NCI-H69 (cell line): Measurements from ENCODE around the gene TUBGCP6.
"Not testable (repeated sequence)": the region's sequence is repeated elsewhere in the genome, so short reads cannot be mapped to it uniquely, and the experiment has no call there.

ENCODE experiments used
- DNase-seq: peaks from one replicate; lab custom pipeline; 2025; lab: John Stamatoyannopoulos, UW

TUBGCP6 gene

DNA sequence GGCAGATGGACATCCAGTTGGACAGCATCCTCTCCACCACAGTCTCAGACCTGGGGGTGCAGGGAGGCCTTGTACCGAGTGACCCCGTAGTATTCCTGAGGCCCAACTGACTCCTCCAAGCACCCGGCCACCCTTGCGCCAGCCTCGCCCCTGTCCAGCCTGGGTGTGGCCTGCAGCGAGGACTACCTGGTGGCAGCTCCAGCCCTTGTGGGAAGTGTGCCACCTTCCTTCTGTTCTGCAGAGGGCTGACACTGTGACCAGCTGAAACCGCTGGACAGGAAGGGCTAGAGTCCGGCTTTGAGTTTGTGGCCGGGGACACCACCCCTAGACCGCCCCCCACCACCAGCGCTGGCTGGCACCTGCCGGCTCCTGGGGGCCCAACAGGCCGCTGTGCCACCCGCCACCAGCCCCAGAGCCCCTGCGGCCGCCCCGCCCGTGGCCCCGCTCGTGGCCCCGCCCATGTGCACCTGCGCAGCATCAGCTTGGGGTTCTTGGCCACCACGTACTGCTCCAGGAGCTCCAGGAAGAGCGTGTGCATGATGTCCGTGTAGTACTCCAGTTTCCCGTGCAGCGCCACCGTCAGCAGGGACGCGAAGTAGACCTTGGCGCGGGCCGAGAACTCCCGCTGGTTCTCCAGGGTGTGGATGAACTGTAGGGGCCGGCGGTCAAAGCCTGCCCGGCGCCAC is 35.3 kb upstream of the TUBGCP6 start:
- no peak for DNase-seq

DNA sequence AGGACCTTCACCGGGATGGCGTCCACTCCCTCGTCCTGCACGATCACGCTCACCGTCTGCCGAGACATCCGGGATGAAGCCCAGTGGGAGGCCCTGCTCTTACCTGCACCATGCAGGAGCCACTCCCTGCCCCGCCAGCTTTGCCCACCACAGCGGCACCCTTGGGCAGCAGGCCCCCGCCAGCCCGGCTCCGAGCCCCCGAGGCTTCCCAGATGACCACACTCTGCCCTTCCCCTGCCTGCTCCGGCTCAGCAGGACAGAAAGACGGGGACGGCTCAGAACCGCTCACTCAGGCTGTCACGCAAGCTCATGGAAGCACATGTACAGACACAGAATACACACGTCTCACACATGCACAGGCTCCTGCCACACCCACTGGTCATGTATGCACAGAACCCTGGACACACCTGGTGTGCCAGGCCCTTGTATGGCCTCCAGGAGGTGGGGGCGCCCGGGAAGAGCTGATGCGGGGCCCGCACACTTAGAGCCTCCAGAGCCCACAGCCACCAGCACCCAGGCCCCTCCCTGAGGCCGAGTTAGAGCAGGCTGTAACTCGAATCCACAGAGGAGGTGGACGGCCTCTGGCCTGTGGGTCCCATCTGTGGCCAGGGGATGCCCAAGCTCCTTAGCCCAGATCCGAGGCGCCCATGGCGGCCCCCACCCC is 34.3 kb upstream of the TUBGCP6 start:
- DNase-seq: no peak

DNA sequence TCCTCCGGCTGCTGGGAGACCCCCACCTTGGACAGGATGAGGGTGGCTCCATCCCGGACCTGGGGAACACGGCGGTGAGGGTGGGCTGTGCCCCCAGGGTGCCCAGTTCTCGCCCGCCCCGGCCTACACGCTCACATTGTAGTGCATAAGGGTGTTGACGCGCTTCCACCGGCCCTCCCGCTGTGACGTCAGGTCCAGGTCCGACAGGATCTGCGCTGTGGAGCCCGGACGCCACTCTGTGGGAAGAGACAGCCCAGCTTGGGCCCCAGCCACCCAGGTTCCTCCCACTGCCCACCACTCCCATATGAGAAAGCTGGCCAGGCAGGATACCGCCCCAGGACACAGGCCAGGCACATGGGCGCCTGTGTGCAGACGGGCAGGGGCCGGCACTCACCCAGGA is 33.6 kb upstream of the TUBGCP6 start:
- DNase-seq: no peak

DNA sequence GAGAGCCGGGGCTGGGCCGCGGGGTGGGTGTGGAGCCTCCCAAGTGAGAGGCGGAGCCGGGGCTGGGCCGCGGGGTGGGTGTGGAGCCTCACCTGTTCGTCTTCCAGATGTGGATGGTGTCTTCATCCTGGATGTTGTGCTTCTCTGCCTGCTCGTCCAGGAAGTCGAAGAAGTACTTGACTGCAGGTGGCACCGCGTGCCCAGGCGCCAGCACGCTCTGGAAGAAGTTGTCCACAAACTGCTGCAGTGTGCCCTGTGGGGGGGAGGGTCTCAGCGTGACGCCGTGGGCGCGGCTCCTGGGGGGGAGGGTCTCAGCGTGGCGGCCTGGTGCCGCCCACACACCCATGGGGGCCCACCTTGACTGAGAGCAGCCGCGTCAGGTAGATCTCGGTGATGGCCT is 32.9 kb upstream of the TUBGCP6 start:
- DNase-seq: peak; percentile 18

DNA sequence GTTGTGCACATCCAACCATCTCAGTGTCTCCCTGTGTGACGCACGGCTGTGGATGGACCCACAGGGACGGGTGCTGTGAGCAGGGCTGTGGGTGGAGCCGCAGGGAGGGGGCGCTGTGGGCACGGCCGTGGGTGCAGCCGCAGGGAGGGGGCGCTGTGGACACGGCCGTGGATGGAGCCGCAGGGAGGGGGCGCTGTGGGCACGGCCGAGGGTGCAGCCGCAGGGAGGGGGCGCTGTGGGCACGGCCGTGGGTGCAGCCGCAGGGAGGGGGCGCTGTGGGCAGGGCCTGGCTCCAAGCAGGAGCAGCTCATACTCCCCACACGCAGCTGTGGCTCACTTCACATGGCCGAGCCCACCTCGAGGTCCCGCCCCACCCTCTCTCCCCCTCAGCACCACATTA is 31.3 kb upstream of the TUBGCP6 start:
- peak; percentile 82 for DNase-seq

DNA sequence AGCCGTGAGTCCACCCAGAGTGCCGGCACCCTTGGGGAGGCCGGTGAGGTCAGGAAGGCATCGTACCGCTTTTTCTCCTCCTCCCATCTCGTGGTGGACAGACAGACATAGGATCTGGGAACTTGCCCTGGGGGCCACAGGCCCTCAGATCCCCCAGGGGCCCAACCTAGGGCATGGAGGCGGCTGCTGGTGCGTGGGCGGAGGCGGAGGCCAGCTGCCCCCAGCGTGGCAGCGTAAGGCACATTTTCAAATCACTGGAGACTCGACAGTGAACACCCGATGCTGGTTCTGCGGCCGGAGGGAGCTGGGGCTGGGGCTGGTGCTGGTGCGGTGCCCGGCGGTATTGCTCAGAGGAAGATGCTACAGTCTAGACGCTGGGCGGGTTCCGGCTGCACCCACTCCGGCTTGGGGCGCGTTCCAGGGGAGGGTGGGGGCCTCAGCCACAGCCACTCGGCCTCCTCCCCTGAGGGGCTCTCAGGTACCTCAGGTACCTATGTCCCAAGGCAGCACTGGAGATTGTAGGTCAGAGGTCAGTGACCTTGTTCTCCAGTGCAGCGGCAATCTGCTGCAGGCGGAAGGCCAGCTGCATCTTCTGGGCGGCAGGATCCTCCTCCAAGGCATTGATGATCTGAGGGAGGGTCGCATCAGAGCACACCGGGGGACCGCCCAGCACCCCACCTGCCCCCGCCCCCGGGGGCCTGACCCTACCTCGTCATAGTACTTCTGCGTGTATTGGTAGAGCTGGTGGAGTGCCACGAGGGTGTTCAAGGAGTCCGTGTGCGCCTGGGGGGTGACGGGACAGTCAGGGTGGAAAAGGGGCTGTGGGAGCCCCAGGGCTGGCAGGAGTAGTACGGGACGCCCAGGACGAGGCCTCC is 30.6 kb upstream of the TUBGCP6 start:
- no peak for DNase-seq

DNA sequence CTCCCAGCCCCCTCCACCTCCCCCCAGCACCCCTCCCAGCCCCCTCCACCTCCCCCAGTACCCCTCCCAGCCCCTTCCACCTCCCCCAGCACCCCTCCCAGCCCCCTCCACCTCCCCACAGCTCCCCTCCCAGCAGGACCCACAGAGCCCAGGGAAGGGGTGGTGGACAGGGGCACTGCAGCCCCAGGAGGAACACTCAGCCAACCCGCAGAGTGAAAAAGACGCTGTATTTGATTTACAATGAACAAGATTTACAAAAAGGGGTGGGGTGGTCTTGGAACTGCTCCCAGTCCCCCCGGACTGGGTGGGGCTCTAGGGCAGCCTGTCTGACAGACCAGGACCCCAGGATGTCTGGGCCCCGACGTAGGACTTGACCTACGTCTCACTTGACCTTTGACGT is 29.9 kb upstream of the TUBGCP6 start:
- no peak for DNase-seq

DNA sequence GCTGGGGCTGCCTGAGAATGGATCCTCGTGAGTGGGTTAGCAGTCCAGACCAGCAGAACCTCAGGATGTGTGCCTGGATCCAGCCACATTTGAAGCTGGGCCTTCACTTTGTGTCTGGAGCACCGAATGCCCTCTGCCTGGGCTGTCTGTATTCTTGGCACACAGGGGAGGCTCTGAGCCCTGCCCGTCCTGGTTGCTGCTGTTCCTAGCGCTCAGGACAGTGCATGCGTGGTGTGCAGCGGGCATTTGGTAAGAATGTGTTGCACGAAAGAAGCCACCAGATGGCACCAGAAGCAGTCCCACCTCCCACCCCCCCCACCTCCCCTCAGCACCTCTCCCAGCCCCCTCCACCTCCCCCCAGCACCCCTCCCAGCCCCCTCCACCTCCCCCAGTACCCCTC is 29.5 kb upstream of the TUBGCP6 start:
- DNase-seq: peak; percentile 61

DNA sequence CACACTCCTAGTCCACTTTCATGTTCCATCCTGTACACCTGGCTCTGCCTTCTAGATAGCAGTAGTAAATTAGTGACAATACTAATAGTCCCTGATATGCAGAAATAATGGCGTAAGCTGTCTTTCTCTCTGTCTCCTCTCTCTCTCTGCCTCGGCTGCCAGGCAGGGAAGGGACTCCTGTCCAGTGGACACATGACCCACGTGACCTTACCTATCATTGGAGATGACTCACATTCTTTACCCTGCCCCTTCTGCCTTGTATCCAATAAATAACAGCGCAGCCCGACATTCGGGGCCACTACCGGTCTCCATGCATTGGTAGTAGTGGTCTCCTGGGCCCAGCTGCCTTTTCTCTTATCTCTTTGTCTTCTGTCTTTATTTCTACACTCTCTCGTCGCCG is 29.0 kb upstream of the TUBGCP6 start:
- DNase-seq: not testable (repeated sequence)

DNA sequence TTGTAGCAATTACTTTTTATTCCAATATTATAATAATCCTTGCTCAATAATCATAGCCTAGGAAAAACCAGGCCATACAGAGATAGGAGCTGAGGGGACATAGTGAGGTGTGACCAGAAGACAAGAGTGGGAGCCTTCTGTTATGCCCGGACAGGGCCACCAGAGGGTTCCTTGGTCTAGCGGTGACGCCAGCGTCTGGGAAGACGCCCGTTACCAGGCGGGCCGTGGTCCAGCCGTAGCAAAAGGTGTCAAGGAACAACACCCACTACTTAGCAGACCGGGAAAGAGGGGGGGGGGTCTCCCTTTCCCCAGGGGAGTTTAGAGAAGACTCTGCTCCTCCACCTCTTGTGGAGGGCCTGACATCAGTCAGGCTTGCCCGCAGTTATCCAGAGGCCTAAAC is 28.5 kb upstream of the TUBGCP6 start:
- DNase-seq: not testable (repeated sequence)

DNA sequence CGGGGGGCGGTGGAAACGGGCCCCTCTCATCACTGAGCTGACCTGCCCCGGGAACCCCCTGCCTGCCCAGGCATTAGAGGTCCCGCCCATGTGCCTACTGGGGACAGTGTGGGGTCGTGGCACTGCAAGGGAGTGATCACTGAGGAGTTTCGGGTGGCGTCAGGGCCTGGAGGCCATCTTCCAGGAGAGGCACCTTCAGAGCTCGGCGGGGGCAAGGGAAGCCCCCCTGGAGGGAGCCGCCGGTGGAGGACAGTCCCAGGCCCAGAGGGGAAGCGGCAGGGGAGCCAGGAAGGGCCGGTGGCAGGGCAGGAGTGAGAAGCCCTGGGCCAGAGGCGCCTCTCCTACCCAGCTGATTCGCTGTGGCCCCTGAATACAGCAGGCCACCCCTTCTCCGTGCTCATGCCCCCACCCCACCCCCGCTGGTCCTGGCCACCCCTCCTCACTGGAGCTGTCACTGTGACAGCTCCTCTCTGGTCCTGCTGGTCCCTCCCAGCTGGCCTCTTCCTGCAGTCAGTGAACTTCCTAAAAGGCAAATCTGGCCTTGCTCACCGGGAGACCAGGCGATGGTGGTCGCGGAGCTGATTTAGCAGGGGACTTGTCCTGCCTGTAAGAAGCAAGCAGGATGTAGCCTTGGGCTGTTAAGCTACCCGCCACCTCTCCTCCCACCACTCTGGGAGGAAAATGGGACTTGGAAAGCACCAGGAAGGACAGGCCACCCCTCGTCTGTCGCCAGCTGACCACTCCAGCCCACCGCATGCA is 27.4 kb upstream of the TUBGCP6 start:
- DNase-seq: peak; percentile 62

DNA sequence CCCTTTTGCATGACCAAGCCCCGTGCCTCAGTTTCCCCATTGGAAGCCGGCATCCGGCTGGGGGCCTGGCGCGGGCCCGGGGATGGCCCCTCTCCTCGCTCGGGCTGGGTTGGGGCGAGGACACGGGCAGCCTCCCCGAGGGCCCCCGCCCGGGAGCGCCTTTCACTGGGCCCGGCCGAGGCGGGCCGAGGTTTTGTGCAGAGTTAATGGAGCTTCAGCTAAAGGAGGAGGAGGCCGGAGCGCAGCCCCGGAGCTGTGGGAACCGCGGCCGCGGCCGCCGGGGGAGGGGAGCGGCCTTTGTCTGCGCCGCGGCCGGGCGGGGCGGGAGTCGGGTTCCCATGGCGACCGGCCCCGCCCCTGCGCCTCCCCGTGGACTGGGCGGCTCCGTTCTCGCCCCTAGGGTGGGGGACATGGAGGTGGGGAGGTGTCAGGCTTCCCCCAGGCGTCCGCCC is 26.7 kb upstream of the TUBGCP6 start:
- peak; percentile 96 for DNase-seq

DNA sequence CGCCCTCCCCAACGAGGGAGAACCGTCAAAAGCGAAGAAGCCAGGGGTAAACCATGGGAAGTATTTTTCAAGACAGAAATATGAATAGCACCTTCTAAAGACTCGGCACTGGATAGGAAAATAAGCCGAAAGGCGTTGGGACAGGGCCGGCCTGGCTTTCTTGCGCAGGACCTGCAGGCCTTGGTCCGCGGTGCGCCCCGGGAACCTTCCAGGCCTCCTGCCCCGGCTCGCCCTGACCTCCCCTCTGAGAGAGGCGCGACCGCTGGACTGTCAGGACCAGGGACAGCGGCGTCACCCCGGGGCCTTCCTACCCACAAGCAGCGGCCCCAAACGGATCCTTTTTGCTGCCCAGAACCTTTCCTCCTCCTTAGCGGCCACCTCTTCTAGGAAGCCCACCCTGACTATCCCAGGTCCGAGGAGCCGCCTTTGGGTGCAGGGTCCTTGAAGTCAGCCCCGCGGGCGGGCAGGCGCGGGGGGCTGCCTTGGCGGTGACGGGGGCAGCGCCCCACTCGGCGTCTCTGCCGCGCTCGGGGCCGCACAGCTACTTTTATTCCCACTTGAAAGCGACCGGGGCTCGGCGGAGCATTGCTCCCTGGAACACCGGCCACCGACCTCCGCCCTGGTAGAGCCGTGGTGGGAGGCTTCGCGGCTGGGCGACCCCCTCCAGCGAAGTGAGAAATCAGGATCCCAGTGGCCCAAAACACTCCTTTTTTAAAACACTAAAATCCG is 26.0 kb upstream of the TUBGCP6 start:
- DNase-seq: peak; percentile 75

DNA sequence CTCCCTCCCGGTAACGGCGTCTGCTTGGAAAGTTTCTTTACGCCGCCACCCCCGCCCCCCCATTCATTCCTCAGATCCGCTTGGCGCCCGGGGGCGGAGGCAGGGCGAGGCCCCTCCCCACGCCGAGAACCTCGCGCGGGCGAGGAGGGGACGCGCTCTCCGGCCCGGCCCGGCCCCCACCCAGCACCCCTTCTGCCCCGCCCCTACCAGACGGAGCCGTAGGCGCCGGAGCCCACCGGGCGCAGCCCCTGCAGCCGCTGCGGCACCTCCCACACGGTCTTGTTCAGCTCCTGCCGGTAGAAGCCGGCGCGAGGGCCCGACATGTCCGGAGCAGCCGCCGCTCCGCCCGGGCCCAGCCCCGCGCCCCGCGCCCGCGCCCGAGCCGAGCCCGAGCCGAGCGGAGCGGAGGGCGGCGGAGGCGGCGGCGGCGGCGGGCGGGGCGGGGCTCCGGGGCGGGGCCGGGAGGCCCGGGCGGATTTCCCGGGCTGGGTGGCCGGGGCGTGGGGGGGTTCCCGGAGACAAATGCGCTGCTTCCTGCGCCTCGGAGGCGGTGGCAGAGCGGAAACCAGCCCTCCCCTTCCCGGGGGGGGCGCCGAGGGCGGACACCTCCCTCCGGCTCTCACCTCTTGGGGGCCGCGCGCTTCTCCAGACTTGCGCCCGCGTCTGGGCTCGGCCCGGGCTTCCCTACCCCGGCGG is 25.3 kb upstream of the TUBGCP6 start, which contains the start of gene MAPK11:
TSS of gene MAPK11 (minus strand) at position 411 of the 696 bp plus-strand sequence. CDS start at position 323, 88 bp downstream.
- DNase-seq: peak; percentile 86

DNA sequence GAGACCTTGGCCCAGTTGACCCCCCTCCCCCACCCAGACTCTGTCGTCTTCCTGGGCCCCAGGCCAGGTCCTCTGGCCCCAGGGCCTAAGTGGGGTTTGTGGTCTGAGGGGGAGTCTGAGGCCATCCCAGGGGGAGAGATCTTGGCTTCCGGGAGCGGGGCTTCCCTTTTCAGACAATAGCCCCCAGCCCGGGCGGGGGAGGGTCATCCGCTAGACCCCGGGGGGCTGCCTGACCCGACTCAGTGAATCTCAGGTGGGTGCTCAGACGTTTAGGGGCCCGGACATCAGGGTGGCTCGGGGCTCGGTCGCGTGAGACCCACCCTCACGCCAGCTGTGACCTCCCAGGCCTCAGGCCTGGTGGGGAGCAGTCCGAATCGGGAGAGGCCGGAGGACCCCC is 24.7 kb upstream of the TUBGCP6 start:
- peak; percentile 59 for DNase-seq

DNA sequence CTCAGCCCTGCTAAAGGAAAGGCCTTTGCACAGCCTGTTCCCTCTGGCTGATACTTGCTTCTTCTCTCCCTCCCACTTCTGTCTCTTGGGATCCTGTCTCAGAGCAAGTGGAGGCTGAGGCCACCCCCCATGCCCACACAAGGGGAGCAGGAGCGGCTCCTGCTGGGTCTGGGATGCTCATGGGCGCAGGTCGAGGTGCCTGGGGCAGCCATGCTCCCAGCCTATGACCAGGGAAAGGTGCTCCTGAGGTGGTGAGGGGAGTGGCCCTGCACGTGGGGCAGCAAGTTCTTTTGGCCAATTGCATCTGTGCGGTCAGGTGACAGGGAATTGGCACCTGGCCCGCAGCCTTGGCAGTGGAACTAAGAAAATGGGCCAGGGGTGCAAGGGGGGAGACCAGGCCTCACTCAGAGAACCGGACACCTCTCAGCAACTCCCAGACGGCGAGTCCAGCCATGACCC is 23.9 kb upstream of the TUBGCP6 start:
- DNase-seq: peak; percentile 78

DNA sequence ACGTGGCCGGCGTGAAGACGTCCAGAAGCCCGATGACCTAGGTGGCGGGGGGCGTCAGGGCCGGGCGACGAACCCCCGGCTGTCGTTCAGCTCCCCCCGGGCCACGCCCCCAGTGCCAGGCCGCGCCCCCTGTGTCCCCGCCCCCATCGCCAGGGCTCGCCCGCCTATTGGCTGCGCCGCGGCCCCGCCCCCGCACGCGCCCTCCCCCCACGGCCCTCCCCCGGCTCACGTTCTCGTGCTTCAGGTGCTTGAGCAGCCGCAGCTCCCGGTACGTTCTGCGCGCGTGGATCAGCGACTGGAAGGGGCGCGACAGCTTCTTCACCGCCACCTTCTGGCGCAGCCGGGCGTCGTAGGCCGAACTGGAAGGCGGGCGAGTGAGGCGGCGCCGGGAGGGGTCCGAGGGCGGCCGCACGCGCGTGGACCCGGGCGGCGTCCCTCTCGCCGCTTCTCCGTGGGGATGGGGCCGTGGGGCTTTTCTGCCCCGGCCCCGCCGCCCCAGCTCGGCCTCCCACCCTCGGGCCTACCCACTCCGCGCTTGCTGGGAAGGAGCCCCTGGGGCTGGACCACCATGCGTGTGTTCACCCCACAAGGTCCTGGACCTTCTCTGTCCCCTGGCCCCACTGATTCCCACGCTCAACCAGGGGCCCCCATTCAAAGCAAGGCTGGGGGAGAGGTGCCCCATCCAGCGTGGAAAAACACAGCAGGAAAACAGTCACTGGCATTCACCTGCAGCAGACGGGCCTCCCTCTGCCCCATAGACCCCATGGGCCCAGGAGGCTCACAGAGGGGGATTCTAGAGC is 23.0 kb upstream of the TUBGCP6 start:
- no peak for DNase-seq

DNA sequence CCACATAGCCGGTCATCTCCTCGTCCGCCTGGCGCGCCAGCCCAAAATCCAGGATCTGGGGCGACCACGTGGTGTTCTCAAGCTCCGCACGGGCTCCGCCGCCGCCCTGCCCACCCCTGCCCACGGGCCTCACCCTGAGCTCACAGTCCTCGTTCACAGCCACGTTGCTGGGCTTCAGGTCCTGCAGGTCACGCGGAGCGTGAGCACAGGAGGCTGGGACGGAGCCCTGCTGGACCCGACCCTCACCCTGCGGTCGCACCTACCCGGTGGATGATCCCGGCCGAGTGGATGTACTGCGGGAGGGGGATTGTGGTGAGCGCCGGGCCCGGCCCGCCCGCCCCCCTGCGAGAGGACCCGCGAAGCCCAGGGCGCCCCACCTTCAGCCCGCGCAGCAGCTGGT is 22.2 kb upstream of the TUBGCP6 start:
- DNase-seq: no peak

DNA sequence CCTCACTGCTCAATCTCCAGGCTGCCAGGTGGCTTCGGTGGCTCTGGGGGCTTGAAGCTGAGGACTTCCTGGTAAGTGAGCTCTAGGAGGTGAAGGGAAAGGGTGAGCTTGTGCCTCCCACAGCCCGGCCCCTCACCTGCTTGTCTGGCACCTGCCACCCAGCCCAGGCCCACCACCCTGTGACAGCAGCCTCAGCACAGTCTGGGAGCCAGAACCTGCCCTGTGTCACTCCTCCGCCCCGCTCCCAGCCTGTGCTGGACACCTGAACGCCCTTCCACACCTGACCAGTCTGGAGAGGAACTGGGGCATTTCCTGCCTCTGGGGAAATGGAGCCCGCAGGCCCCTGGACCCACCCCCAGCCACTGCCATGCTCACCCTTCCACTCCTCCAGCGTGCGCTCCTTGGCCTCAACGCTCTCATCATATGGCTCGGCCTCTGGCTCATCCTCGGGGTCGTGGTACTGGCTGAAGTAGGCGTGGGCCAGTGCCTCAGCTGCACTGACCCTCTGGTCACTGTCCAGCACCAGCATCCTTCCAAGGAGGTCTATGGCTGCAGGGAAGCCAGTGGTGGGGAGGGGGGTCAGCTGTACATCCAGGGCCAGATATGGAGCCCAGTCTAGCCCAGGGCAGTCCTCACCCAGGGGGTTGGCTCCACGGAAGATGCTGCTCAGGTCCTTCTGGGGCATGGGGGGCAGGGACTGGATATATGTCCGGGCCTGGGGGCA is 20.3 kb upstream of the TUBGCP6 start:
- DNase-seq: no peak
